Neural crest cell (in vitro differentiated cells): ENCODE data around the gene IL6ST. TPM values are rescaled to one million over a fixed set of nuclear protein-coding genes. Genes with fewer than 3 reads are reported as not detected.
A peak's percentile ranks its signal among the peaks of the same experiment; 100 is the strongest.

Source experiments
- DNase-seq: peaks from one replicate; pipeline ENCODE4 v3.0.0; 2021; ENCODE audit warnings: low read depth, mixed read lengths, low spot score
- H3K27ac Mint-ChIP-seq: one replicate; pipeline ENCODE4 v1.8.0; 2021; ENCODE audit warnings: mild to moderate bottlenecking, mixed read lengths; ENCODE audit not compliant: unreplicated experiment
- H3K27me3 Mint-ChIP-seq: 2 replicates; pipeline ENCODE4 v1.8.0; 2021; ENCODE audit warnings: low read depth, mild to moderate bottlenecking, mixed read lengths
- H3K36me3 Mint-ChIP-seq: 2 replicates; pipeline ENCODE4 v1.8.0; 2021; ENCODE audit warnings: low read depth, mild to moderate bottlenecking, mixed read lengths
- H3K4me1 Mint-ChIP-seq: 2 replicates; pipeline ENCODE4 v1.8.0; 2021; ENCODE audit warnings: mixed read lengths
- H3K4me3 Mint-ChIP-seq: one replicate; pipeline ENCODE4 v1.8.0; 2021; ENCODE audit warnings: mild to moderate bottlenecking, mixed read lengths
- H3K9me3 Mint-ChIP-seq: 2 replicates; pipeline ENCODE4 v1.8.0; 2021; ENCODE audit warnings: mixed read lengths
- total RNA-seq: library from RNA; stranded (reverse); gene quantifications from 2 replicates; pipeline ENCODE4 v1.2.1, GENCODE V29; 2021
- TF ChIP-seq, protein P1 (sequence below): fragments of 200-600 bp; sonication (generic); conservative IDR thresholded peaks from 2 replicates; pipeline ENCODE4 v1.5.0; 2021; ENCODE audit warnings: antibody characterized with exemption, mild to moderate bottlenecking

The IL6ST gene
- total RNA-seq, 1 donor from 2014 or later: 39.6 TPM

GRCh38 chr5:55936100-55936693 lies 58.6 kb downstream of the IL6ST start:
- no peaks in the 10 kb centered on the region for H3K4me1 Mint-ChIP-seq
- peak; percentile 82 for DNase-seq

DNA sequence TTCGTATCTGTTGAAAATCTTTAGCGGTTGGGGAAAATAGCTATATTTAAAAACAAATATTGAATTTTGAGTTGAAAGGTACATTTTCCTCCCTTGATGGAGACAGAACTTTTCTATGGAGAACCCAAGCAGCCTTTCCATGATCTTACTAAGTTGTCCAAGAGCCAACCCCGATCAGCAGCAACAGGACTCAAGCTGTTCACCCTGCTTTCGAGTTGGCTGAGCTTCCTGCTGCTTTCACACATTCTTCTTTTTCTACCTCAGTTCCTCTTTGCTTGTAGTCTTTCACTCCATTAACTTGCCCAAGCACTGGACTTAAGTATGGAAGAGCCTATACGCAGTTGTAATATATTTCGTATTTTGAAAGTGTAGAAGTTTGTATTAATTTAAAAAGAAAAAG lies 59.4 kb downstream of the IL6ST start:
- DNase-seq: no peak
- no peaks in the 10 kb centered on the region for H3K36me3 Mint-ChIP-seq
- no peaks in the 10 kb centered on the region for H3K27me3 Mint-ChIP-seq
- TF ChIP-seq, protein P1, sequence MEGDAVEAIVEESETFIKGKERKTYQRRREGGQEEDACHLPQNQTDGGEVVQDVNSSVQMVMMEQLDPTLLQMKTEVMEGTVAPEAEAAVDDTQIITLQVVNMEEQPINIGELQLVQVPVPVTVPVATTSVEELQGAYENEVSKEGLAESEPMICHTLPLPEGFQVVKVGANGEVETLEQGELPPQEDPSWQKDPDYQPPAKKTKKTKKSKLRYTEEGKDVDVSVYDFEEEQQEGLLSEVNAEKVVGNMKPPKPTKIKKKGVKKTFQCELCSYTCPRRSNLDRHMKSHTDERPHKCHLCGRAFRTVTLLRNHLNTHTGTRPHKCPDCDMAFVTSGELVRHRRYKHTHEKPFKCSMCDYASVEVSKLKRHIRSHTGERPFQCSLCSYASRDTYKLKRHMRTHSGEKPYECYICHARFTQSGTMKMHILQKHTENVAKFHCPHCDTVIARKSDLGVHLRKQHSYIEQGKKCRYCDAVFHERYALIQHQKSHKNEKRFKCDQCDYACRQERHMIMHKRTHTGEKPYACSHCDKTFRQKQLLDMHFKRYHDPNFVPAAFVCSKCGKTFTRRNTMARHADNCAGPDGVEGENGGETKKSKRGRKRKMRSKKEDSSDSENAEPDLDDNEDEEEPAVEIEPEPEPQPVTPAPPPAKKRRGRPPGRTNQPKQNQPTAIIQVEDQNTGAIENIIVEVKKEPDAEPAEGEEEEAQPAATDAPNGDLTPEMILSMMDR: no peak
- no peaks in the 10 kb centered on the region for H3K4me1 Mint-ChIP-seq
- no peaks in the 10 kb centered on the region for H3K9me3 Mint-ChIP-seq
- no peak overlapping the region for H3K27ac Mint-ChIP-seq
- no peak overlapping the region for H3K4me3 Mint-ChIP-seq

More at GRCh38 chr5:55936100-55936693, 58.6 kb downstream of the IL6ST start:
- TF ChIP-seq, protein P1: peak; percentile 95
- Mint-ChIP-seq H3K27me3 (no peaks in the 10 kb centered on the region), H3K27ac (no peak overlapping the region), H3K9me3 (no peaks in the 10 kb centered on the region), H3K36me3 (peaks cover under 1% of the 10 kb centered on the region), H3K4me3 (no peak overlapping the region)

DNA sequence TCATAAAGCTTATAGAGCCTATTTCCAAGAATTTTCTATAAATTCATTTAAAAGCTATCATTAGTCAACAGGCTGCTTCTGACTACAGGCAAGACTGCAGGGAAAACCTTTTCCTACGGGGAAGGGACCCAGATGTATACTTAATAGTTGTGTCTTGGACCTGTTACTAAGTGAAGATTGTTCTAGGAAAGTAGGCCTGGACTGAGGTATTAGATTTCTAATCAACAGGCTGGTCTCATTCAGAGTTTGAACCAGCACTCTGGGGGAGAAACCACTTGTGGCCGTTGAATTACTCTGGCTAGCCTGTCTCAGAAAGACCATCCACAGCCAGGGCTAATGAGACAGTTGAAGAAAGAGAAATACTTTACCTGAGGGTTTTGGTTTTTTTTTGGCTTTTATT lies 60.0 kb downstream of the IL6ST start:
- TF ChIP-seq, protein P1: no peak
- Mint-ChIP-seq H3K4me3 (no peak overlapping the region), H3K9me3 (no peaks in the 10 kb centered on the region), H3K4me1 (no peaks in the 10 kb centered on the region), H3K27ac (no peak overlapping the region), H3K27me3 (no peaks in the 10 kb centered on the region), H3K36me3 (no peaks in the 10 kb centered on the region)
- DNase-seq: no peak

- DNase-seq: no peak
- H3K36me3 Mint-ChIP-seq: no peaks in the 10 kb centered on the region
- no peak overlapping the region for H3K27ac Mint-ChIP-seq
Measured at GRCh38 chr5:55934115-55934613, 60.6 kb downstream of the IL6ST start.

GRCh38 chr5:55933377-55934114 lies 61.2 kb downstream of the IL6ST start:
- Mint-ChIP-seq H3K4me1 (no peaks in the 10 kb centered on the region), H3K9me3 (no peaks in the 10 kb centered on the region), H3K27me3 (no peaks in the 10 kb centered on the region), H3K36me3 (no peaks in the 10 kb centered on the region), H3K27ac (peak overlapping the region; percentile 40), H3K4me3 (no peak overlapping the region)
- no peak for DNase-seq
- TF ChIP-seq, protein P1: no peak

More at GRCh38 chr5:55934115-55934613, 60.6 kb downstream of the IL6ST start:
- TF ChIP-seq, protein P1: no peak
- Mint-ChIP-seq H3K4me3 (no peak overlapping the region), H3K4me1 (no peaks in the 10 kb centered on the region), H3K9me3 (no peaks in the 10 kb centered on the region), H3K27me3 (no peaks in the 10 kb centered on the region)
